GM12878 (cell line): ENCODE measurements around the gene FHL2.

ENCODE experiments used
- CHD1 ChIP-seq: IDR thresholded peaks from 2 replicates; pipeline ENCODE4 v1.6.1; 2012; ENCODE audit warnings: low read depth, low read length, improper control_type of control experiment
- GABPA ChIP-seq: IDR thresholded peaks from 2 replicates; pipeline ENCODE4 v1.6.1; 2014; ENCODE audit warnings: antibody characterized with exemption, low read depth, mild to moderate bottlenecking, inconsistent platforms
- RAD21 ChIP-seq: IDR thresholded peaks from 2 replicates; pipeline ENCODE4 v1.6.1; 2011; ENCODE audit warnings: mild to moderate bottlenecking, low read depth, low read length, moderate library complexity; ENCODE audit not compliant: insufficient read depth

DNA sequence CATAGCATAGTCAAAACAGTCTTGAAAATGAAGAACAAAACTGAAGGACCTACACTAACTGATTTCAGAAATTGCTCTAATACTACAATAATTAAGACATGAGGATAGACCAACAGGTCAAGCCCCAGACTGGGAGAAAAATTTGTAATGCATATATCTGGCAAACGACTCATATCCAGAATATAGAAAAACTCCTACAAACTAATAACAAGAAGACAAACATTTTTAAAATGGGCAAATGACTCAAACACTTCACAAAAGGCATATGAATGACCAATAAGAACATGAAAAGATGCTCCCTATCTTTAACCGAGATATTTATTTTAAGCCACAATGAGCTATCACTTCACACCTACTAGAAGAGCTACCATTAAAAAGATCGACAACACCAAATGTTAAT lies 83.5 kb downstream of the FHL2 start:
- no peak for TF ChIP-seq CHD1
- TF ChIP-seq GABPA = peak; percentile 65; the same call in 1 of the 2 replicates
- no peak for TF ChIP-seq RAD21
